ENCODE data around the gene POU2AF1. TPM values are rescaled to one million over a fixed set of nuclear protein-coding genes. Genes with fewer than 3 reads are reported as not detected.

POU2AF1 gene
- total and polyA plus RNA-seq, 4 donors = 0.21 to 2.0 (median 0.83) TPM

DNA sequence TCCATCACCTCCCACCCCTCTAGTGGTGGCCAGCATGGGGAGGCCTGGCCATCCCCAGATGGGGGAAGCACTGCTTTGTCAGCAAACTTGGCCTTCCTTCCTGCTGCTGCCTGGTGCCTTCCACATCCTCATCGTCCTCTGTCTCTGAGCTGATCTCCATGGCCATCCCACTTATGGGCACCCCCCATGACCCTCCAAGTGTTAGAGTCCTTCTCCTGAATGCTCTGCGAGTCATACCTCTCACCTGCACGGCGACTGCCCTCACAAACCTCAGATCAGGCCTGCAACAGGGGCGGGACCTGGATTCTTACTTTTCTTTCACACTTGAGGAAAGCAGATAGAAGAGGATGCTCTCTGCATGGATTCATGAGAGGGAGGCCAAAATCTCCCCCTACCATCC is 24.0 kb downstream of the POU2AF1 start:
- Histone ChIP-seq H3K9ac (ENCODE audit: low read depth in 1 of 2, low read length in 2 of 2) (no peak overlapping the region), H3K9me3 (ENCODE audit: control insufficient read depth in 4 of 4, low read length in 3 of 4) (no peaks in the 10 kb centered on the region), H3K27ac (ENCODE audit: low read depth in 1 of 2, low read length in 2 of 2) (no peak overlapping the region), H3K27me3 (ENCODE audit: control insufficient read depth in 4 of 4, insufficient read depth in 4 of 4, low read length in 3 of 4) (no peaks in the 10 kb centered on the region), H3K36me3 (ENCODE audit: control insufficient read depth in 4 of 4, insufficient read depth in 3 of 4, low read depth in 1 of 4, low read length in 3 of 4) (no peaks in the 10 kb centered on the region), H3K4me1 (ENCODE audit: control insufficient read depth in 4 of 4, insufficient read depth in 4 of 4, low read length in 3 of 4) (peaks cover 2 to 18% (median 8%) of the 10 kb centered on the region in 4 donors), H3K4me3 (ENCODE audit: low read depth in 1 of 3, low read length in 3 of 3) (no peak overlapping the region)
- TF ChIP-seq FOXA1 (IDR thresholded peaks at IDR 0.05) (no peak), HNF4A (conservative IDR thresholded peaks at IDR 0.05) (no peak), CTCF (IDR thresholded peaks at IDR 0.05; ENCODE audit: low read depth, low read length, missing input control) (no peak)
- TF ChIP-seq, protein P1, sequence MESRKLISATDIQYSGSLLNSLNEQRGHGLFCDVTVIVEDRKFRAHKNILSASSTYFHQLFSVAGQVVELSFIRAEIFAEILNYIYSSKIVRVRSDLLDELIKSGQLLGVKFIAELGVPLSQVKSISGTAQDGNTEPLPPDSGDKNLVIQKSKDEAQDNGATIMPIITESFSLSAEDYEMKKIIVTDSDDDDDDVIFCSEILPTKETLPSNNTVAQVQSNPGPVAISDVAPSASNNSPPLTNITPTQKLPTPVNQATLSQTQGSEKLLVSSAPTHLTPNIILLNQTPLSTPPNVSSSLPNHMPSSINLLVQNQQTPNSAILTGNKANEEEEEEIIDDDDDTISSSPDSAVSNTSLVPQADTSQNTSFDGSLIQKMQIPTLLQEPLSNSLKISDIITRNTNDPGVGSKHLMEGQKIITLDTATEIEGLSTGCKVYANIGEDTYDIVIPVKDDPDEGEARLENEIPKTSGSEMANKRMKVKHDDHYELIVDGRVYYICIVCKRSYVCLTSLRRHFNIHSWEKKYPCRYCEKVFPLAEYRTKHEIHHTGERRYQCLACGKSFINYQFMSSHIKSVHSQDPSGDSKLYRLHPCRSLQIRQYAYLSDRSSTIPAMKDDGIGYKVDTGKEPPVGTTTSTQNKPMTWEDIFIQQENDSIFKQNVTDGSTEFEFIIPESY (IDR thresholded peaks at IDR 0.05) = no peak
- 94% methylated on average over 5 of the region's 5 CpGs for WGBS
- DNase-seq (ENCODE audit: low spot score) = no peak

GRCh38 chr11:111354601-111354891 is 24.5 kb downstream of the POU2AF1 start:
- Histone ChIP-seq H3K27me3 (ENCODE audit: control insufficient read depth in 4 of 4, insufficient read depth in 4 of 4, low read length in 3 of 4) (no peaks in the 10 kb centered on the region), H3K9ac (ENCODE audit: low read depth in 1 of 2, low read length in 2 of 2) (no peak overlapping the region), H3K27ac (ENCODE audit: low read depth in 1 of 2, low read length in 2 of 2) (no peak overlapping the region), H3K9me3 (ENCODE audit: control insufficient read depth in 4 of 4, low read length in 3 of 4) (no peaks in the 10 kb centered on the region), H3K4me3 (ENCODE audit: low read depth in 1 of 3, low read length in 3 of 3) (no peak overlapping the region), H3K36me3 (ENCODE audit: control insufficient read depth in 4 of 4, insufficient read depth in 3 of 4, low read depth in 1 of 4, low read length in 3 of 4) (no peaks in the 10 kb centered on the region), H3K4me1 (ENCODE audit: control insufficient read depth in 4 of 4, insufficient read depth in 4 of 4, low read length in 3 of 4) (peaks cover 0 to 12% (median 3%) of the 10 kb centered on the region in 4 donors)
- no peak for DNase-seq (ENCODE audit: low spot score)
- WGBS = 95% methylated on average over 2 of the region's 2 CpGs
- TF ChIP-seq REST (IDR thresholded peaks at IDR 0.05) = no peak
- no peak for TF ChIP-seq RAD21 (IDR thresholded peaks at IDR 0.05)
- no peak for TF ChIP-seq JUND (IDR thresholded peaks at IDR 0.05)
- no peak for TF ChIP-seq SP1 (IDR thresholded peaks at IDR 0.05)

- Histone ChIP-seq H3K27me3 (ENCODE audit: control insufficient read depth in 4 of 4, insufficient read depth in 4 of 4, low read length in 3 of 4) (no peaks in the 10 kb centered on the region), H3K4me3 (ENCODE audit: low read depth in 1 of 3, low read length in 3 of 3) (no peak overlapping the region), H3K9me3 (ENCODE audit: control insufficient read depth in 4 of 4, low read length in 3 of 4) (no peaks in the 10 kb centered on the region), H3K4me1 (ENCODE audit: control insufficient read depth in 4 of 4, insufficient read depth in 4 of 4, low read length in 3 of 4) (peaks cover 0 to 7% (median 1%) of the 10 kb centered on the region in 4 donors), H3K36me3 (ENCODE audit: control insufficient read depth in 4 of 4, insufficient read depth in 3 of 4, low read depth in 1 of 4, low read length in 3 of 4) (no peaks in the 10 kb centered on the region), H3K27ac (ENCODE audit: low read depth in 1 of 2, low read length in 2 of 2) (no peak overlapping the region), H3K9ac (ENCODE audit: low read depth in 1 of 2, low read length in 2 of 2) (no peak overlapping the region)
- WGBS = 96% methylated on average over 16 of the region's 16 CpGs
- no peak for DNase-seq (ENCODE audit: low spot score)
- TF ChIP-seq GABPA (IDR thresholded peaks at IDR 0.05 in 1 of 2, conservative IDR thresholded peaks at IDR 0.05 in 1 of 2) (no peak), RAD21 (IDR thresholded peaks at IDR 0.05) (no peak), CTCF (IDR thresholded peaks at IDR 0.05; ENCODE audit: low read depth, low read length, missing input control) (no peak), JUND (IDR thresholded peaks at IDR 0.05) (no peak), EGR1 (IDR thresholded peaks at IDR 0.05; ENCODE audit: low read depth in 2 of 2) (no peak), MAX (IDR thresholded peaks at IDR 0.05) (no peak), FOXA2 (IDR thresholded peaks at IDR 0.05) (no peak), FOXA1 (IDR thresholded peaks at IDR 0.05) (no peak)
- TF ChIP-seq, protein P2, sequence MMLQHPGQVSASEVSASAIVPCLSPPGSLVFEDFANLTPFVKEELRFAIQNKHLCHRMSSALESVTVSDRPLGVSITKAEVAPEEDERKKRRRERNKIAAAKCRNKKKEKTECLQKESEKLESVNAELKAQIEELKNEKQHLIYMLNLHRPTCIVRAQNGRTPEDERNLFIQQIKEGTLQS (IDR thresholded peaks at IDR 0.05) = no peak
Measured at GRCh38 chr11:111353776-111354600, 25.1 kb downstream of the POU2AF1 start.

Data from liver (tissue), 9 donors.